ENCODE results near the gene RHBDD3. TPM values are rescaled to one million over a fixed set of nuclear protein-coding genes. Genes with fewer than 3 reads are reported as not detected.

Gene RHBDD3
- total RNA-seq, 3 donors from 2014 or later (not counting 1 experiment from before 2014, with no cell fraction given), result 16.6 to 20.9 (median 17.9) TPM

GRCh38 chr22:29211466-29211865 is 56.3 kb downstream of the RHBDD3 start:
- H3K27me3 Mint-ChIP-seq (ENCODE audit: low read depth in 2 of 2), result peaks cover 0 to under 1% of the 10 kb centered on the region in 2 donors

DNA sequence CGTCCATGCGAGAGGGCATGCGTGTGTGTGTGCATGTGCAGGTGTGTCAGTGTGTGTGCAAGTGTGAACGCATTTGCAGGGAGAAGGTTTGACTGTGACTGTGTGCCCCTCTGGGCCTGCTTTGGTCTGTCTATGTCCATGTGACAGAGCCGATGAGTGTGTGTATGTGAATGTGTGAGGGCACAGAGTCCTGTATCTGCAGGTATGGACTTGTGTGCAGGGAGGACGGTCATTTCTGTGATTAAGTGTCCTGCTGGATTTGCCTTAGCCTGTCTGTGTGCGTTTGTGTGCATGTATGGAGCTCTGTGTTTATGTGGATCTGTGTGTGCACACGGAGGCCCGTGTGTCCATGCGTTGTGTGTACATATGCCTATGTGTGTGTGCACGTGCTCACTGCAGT is 56.7 kb downstream of the RHBDD3 start:
- TF ChIP-seq, protein P1, sequence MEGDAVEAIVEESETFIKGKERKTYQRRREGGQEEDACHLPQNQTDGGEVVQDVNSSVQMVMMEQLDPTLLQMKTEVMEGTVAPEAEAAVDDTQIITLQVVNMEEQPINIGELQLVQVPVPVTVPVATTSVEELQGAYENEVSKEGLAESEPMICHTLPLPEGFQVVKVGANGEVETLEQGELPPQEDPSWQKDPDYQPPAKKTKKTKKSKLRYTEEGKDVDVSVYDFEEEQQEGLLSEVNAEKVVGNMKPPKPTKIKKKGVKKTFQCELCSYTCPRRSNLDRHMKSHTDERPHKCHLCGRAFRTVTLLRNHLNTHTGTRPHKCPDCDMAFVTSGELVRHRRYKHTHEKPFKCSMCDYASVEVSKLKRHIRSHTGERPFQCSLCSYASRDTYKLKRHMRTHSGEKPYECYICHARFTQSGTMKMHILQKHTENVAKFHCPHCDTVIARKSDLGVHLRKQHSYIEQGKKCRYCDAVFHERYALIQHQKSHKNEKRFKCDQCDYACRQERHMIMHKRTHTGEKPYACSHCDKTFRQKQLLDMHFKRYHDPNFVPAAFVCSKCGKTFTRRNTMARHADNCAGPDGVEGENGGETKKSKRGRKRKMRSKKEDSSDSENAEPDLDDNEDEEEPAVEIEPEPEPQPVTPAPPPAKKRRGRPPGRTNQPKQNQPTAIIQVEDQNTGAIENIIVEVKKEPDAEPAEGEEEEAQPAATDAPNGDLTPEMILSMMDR (IDR thresholded peaks at IDR 0.05), result no peak
- H3K4me3 Mint-ChIP-seq, result no peak overlapping the region
- 86% methylated on average over 11 of the region's 11 CpGs for whole genome bisulfite sequencing (ENCODE audit: insufficient coverage)
- DNase-seq (no peak), ATAC-seq (peak in 1 of 3 donors; percentile 8)
- Histone ChIP-seq H3K9me3 (ENCODE audit: control insufficient read depth, insufficient read depth, low read length) (no peaks in the 10 kb centered on the region), H3K4me3 (ENCODE audit: low read length) (no peak overlapping the region), H3K27ac (ENCODE audit: low read length) (no peak overlapping the region), H3K27me3 (ENCODE audit: control insufficient read depth, insufficient read depth, low read length) (peaks cover 7% of the 10 kb centered on the region), H3K4me1 (ENCODE audit: control insufficient read depth, insufficient read depth, low read length) (peaks cover 12% of the 10 kb centered on the region), H3K36me3 (ENCODE audit: control insufficient read depth, insufficient read depth, low read length) (no peaks in the 10 kb centered on the region)
- H3K27me3 Mint-ChIP-seq (ENCODE audit: low read depth in 2 of 2), result peaks cover 0 to 3% of the 10 kb centered on the region in 2 donors
- no peak overlapping the region for H3K27ac Mint-ChIP-seq
- intact Hi-C loops (cut with micrococcal nuclease), result no loop called here
- no peaks in the 10 kb centered on the region for H3K36me3 Mint-ChIP-seq
- H3K4me1 Mint-ChIP-seq, result peaks cover 6 to 7% of the 10 kb centered on the region in 2 donors
- H3K9me3 Mint-ChIP-seq, result no peaks in the 10 kb centered on the region

More at GRCh38 chr22:29211466-29211865, 56.3 kb downstream of the RHBDD3 start:
- H3K4me1 Mint-ChIP-seq, result peaks cover 2 to 3% of the 10 kb centered on the region in 2 donors
- H3K4me3 Mint-ChIP-seq, result no peak overlapping the region
- no peaks in the 10 kb centered on the region for H3K36me3 ChIP-seq (ENCODE audit: control insufficient read depth, insufficient read depth, low read length)
- peaks cover 3% of the 10 kb centered on the region for H3K27me3 ChIP-seq (ENCODE audit: control insufficient read depth, insufficient read depth, low read length)
- TF ChIP-seq, protein P1 (IDR thresholded peaks at IDR 0.05), result no peak
- H3K4me3 ChIP-seq (ENCODE audit: low read length), result no peak overlapping the region
- no peak overlapping the region for H3K27ac Mint-ChIP-seq
- H3K4me1 ChIP-seq (ENCODE audit: control insufficient read depth, insufficient read depth, low read length), result peaks cover 8% of the 10 kb centered on the region
- H3K27ac ChIP-seq (ENCODE audit: low read length), result no peak overlapping the region
- WGBS (ENCODE audit: insufficient coverage), result 94% methylated on average over 9 of the region's 9 CpGs
- H3K9me3 ChIP-seq (ENCODE audit: control insufficient read depth, insufficient read depth, low read length), result no peaks in the 10 kb centered on the region
- no peaks in the 10 kb centered on the region for H3K9me3 Mint-ChIP-seq
- intact Hi-C loops (cut with micrococcal nuclease), result no loop called here
- H3K36me3 Mint-ChIP-seq, result no peaks in the 10 kb centered on the region
- ATAC-seq (no peak), DNase-seq (no peak)

Other genes starting within 250 kb of the RHBDD3 start
- not detected for gene C22orf31, start 206.2 kb downstream of the RHBDD3 start, total RNA-seq
- gene KREMEN1, start 194.9 kb downstream of the RHBDD3 start, total RNA-seq, result under 1 TPM in 1 of 3 donors, not detected in 2; 0.23 TPM
- gene EMID1, start 62.1 kb downstream of the RHBDD3 start, total RNA-seq, result 1 to 10 TPM in 1 of 3 donors, under 1 TPM in 2; 0.59 to 1.3 (median 0.65) TPM
- 100 to 1,000 TPM; 366 to 387 (median 382) TPM for gene EWSR1, start 287 bp upstream of the RHBDD3 start, total RNA-seq
- 1 to 10 TPM in 2 of 3 donors, under 1 TPM in 1; 0.57 to 4.1 (median 2.8) TPM for gene GAS2L1, start 38.7 kb upstream of the RHBDD3 start, total RNA-seq
- gene RASL10A, start 47.7 kb upstream of the RHBDD3 start, total RNA-seq, result under 1 TPM in 2 of 3 donors, not detected in 1; 0.20 to 0.28 TPM
- gene AP1B1, start 120.6 kb upstream of the RHBDD3 start, total RNA-seq, result 10 to 100 TPM; 54.0 to 56.1 (median 54.3) TPM
- gene RFPL1, start 170.6 kb upstream of the RHBDD3 start, total RNA-seq, result not detected
- gene NEFH, start 212.2 kb upstream of the RHBDD3 start, total RNA-seq, result under 1 TPM; 0.09 to 0.48 (median 0.12) TPM